HG03520 (cell line): Measurements from ENCODE around the gene CNTNAP2.
"Not testable (repeated sequence)": the region's sequence is repeated elsewhere in the genome, so short reads cannot be mapped to it uniquely, and the experiment has no call there.

Experiments used
- ATAC-seq: cut with Tn5 transposase; IDR thresholded peaks from one replicate; pipeline ENCODE4 v1.9.1; 2021; ENCODE audit warnings: mild to moderate bottlenecking, moderate library complexity; ENCODE audit not compliant: unreplicated experiment

CNTNAP2 gene

DNA sequence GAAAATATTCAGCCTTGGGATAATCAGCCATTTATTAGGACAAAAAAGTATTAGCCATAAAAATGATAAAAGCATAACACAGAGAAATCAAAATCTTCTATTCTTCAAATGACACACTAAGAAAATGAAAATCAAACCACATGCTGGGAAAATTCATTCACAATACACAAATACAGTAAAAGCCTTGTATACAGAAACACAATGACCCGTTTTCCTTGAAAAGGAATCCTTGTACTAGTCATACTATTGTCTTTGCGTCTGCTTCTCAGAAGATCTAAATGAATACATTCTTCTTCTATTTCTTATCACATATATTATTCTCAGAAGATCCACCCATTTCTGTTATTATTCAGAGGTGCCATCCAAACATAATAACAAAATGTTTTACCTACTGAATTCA, 749.1 kb downstream of the CNTNAP2 start:
- ATAC-seq, result no peak

- ATAC-seq, result no peak
These were observed 758.1 kb downstream of the CNTNAP2 start for GRCh38 chr7:146874722-146875121.

- no peak for ATAC-seq
These were observed 758.7 kb downstream of the CNTNAP2 start for GRCh38 chr7:146875237-146875785.

- no peak for ATAC-seq
These were observed 759.4 kb downstream of the CNTNAP2 start for GRCh38 chr7:146875981-146876380.

GRCh38 chr7:146876411-146876810, 759.8 kb downstream of the CNTNAP2 start:
- no peak for ATAC-seq

DNA sequence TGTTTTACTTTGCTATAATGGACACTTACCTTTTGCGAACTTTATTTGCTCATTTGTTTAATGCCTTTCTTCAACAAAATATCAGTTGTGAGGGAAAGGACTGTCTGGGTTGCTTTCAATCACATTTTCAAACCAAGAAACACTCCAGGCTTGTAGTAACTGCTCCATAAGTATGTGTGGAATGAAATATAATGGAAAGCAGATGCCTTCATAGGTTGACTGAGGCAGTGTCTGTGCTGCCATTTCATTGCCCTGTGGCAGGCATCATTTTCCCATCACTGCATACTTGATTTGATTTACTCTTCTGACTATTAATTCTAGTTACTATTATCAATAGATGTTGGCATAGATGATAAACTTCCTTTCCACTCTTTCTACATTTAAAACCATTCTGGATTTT, 762.3 kb downstream of the CNTNAP2 start:
- ATAC-seq, result no peak

DNA sequence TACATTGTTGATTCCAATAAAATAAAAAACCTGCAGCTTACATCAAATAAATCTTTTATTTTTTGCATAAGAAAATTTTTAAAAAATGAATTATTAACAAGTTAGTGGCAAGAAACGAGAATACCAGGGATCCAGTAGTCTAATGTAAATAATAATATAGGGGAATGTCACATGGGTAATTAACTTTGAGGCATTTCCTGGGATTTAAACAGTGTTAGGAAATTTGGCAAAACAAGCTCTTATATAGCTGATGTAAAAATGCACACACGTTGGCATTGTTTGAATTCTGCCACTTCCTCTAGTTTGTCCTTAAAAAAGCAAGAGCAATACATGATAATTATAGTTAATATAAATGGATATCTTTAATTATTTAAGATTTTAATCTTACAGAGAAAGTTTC, 768.6 kb downstream of the CNTNAP2 start:
- ATAC-seq, result no peak

GRCh38 chr7:146889806-146890555, 773.4 kb downstream of the CNTNAP2 start:
- no peak for ATAC-seq

DNA sequence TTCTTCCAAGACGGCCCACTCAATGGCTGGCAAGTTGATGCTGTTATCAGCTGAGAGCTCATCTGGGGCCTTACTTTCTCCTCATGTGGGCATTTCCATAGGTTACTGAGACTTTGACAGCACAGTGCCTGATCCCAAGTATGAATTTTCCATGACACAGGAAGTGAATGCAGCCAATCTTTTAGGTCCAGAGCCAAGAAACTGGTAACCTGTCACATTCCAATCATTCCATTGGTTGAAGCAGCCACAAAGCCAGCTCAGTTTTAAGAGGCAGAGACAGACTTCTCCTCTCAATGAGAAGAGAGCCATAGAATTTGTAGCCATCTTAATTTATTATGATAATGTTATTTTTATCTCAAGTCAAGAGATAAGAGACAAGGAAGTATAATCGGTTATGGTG, 775.5 kb downstream of the CNTNAP2 start:
- no peak for ATAC-seq

DNA sequence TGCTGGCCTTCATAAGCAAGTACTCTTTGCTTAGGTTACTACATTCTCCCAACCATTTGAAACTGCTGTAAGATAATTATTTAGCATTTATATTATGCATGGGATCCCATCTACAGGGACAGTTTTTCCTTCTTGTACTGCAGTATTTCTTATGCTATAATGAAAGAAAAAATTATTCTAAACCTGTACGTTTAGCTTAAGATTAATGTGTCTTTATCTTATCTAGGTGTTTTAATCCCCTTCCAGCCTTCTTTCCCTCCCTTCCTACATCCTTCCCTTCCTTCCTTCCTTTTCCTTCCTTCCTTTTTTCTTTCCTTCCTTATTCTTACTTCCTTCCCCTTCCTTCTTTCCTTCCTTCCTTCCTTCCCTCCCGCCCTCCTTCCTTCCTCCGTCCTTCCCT, 778.3 kb downstream of the CNTNAP2 start:
- no peak for ATAC-seq

DNA sequence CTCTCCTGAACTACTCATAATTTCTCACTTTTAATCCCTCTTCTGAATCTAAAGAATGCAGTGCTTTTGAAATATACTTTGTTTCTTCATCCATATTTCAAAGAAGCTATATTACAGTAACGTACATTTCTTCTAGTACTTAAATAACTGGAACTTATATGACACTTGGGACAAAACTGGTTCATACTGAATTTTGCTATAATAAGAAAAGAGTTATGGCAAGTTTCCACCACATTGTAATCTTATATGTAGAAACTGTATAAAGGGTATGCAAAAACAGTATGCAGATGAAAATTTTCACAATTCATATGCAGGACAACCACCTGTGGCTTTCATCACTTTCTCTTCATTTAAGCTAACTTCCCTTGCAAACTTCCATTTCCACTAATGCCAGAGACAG, 785.7 kb downstream of the CNTNAP2 start:
- no peak for ATAC-seq

GRCh38 chr7:146902728-146903127, 786.1 kb downstream of the CNTNAP2 start:
- no peak for ATAC-seq

DNA sequence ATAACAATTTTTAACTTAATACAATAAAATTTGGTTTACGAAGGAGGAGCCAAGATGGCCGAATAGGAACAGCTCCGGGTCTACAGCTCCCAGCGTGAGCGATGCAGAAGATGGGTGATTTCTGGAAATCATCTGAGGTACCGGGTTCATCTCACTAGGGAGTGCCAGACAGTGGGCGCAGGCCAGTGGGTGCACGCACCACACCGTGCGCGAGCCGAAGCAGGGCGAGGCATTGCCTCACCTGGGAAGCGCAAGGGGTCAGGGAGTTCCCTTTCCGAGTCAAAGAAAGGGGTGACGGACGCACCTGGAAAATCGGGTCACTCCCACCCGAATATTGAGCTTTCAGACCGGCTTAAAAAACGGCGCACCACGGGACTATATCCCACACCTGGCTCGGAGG, 789.1 kb downstream of the CNTNAP2 start:
- not testable (repeated sequence) for ATAC-seq

DNA sequence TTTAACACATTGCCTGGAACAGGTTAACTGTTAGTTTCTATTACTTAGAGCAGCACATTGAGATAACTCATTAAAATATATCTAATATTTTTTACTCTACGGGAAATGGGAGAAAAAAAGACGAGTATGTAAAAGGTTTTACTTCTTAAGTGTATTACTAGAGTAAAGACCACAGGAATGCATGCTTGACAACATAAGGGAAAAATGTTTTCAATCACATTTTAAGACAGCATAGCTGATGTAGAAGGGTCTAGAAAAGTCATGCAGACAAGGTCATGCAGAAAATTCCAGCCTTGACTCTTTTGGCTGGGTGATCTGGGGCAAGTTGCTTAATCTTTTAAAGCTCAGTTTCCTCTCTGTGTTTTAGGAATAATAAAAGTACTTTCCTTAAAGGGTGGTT, 806.2 kb downstream of the CNTNAP2 start:
- ATAC-seq, result no peak

- ATAC-seq, result no peak
These were observed 810.2 kb downstream of the CNTNAP2 start for GRCh38 chr7:146926841-146927240.

GRCh38 chr7:146937836-146938235, 821.2 kb downstream of the CNTNAP2 start:
- ATAC-seq, result no peak

- ATAC-seq, result no peak
These were observed 826.9 kb downstream of the CNTNAP2 start for GRCh38 chr7:146943483-146943882.

DNA sequence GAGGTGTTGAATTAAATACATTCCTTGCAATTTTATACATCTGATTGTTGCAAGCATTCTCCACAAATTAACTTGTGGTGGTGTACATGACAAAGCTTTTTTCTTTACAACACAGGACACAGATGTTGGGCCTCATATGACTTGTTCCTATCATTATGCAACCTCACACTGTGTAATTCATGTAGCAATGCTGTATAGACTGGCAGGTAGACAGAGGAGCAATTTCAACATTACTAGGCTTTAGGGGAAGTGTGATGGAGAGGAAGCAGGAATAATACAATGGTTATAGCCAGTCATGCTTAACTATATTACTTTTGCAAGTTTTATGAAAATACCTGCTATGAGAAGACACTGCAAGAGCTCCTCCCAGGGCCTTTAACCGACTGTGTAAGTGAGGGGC, 832.1 kb downstream of the CNTNAP2 start:
- ATAC-seq, result no peak

DNA sequence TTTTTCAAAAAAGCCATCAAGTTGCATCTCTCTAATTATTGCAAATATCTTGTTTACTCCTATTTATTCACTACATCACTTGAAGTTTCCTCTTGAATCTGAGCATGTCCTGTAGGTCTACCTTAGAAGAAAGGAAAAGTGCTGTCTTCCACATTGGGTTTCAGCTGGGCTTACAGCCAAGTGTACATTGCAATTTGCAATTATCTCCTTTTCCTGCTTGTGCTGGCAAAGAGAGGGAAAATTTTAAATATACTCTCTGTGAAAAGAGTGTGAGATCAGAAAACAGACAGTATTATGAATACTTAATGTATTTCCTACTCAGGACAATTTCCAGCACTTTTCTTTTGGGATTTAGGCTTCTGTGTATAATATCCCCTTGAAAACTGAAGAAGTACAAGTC, 839.7 kb downstream of the CNTNAP2 start:
- ATAC-seq, result no peak

DNA sequence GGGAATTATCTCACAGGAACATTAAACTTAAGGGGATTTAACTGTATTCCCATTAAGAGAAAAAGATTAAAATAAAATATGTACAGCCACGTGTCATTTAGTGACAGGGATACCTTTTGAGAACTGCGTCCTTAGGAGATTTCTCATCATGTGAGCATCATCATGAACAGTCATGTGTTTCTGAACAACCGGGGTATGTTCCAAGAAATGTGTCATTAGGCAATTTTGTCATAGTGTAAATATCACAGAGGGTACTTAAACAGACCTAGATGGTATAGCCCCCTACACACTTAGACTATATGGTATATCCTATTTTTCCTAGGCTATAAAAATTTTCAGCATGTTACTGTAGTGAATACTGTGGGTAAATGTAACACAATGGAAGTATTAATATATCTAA, 840.3 kb downstream of the CNTNAP2 start:
- no peak for ATAC-seq

DNA sequence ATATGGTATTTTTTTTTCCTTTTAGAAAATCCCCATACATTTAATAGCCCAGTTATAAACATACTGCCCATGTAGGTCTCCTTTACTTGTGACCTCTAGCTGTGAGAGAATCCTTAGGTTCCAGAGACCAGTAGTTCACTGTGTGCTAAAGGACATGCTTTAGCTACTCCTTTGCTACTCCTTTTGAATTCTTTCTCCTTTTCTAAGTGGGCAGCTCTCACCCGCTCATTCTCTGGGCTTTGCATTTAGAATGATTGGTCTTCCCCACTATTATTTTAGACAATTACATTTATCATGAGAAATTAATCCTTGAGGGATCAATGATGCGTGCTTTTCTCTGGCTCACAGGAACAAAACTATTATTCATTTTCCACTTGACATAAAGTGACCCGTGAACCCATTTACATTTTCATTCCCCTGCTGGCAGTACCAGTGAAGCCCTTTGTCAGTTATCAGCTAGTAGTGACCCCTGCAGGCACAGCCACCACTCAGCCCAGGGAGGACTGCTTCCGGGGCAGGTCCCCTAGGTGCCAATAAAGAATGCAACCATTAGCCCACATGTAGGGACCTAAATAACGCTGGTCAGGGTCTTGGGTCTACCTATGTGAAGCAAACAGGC, 844.3 kb downstream of the CNTNAP2 start:
- no peak for ATAC-seq

DNA sequence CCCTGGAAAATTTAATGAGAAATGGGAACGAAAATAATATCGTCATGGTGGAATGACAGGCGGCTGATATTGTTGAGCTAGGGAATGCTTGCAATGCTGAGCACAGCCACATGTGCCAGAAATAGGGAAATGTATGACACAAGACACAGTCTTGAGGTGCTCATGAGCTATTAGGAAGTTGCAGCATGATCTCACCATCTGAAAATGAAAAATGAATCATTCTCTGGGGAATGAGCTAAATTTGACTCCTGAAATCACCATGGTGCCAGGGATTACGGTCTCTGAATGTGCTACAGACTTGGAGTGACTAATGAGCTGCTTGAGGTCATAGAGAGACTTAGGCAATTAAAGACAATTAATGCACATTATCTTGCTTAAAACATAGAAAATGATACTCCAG, 845.0 kb downstream of the CNTNAP2 start:
- no peak for ATAC-seq
